Ascending aorta (tissue), 2 donors: ENCODE measurements around the gene SMIM13. TPM values are rescaled to one million over a fixed set of nuclear protein-coding genes. Genes with fewer than 3 reads are reported as not detected.

Experiments
- DNase-seq, 2 donors: peaks; one replicate each; pipeline ENCODE4 v3.0.0-alpha.2; 2019; ENCODE audit warnings: low spot score in 2 of 2
- H3K27ac ChIP-seq, 2 donors: fragments of 200-600 bp; sonication (generic); one replicate each; pipeline ENCODE4 v1.5.1; 2016 to 2017; ENCODE audit warnings: mild to moderate bottlenecking in 1 of 2
- H3K27me3 ChIP-seq: fragments of 200-600 bp; sonication (generic); one replicate; pipeline ENCODE4 v1.5.1; 2017
- H3K36me3 ChIP-seq, 2 donors: fragments of 200-600 bp; sonication (generic); one replicate each; pipeline ENCODE4 v1.5.1; 2016
- H3K4me1 ChIP-seq, 2 donors: fragments of 200-600 bp; sonication (generic); one replicate each; pipeline ENCODE4 v1.5.1; 2016 to 2017; ENCODE audit warnings: mild to moderate bottlenecking in 1 of 2
- H3K4me3 ChIP-seq, 2 donors: fragments of 200-600 bp; sonication (generic); one replicate each; pipeline ENCODE4 v1.5.1; 2016 to 2017; ENCODE audit warnings: mild to moderate bottlenecking in 1 of 2
- H3K9me3 ChIP-seq, 2 donors: fragments of 200-600 bp; sonication (generic); one replicate each; pipeline ENCODE4 v1.5.1; 2016
- intact Hi-C: fragments of 100-400 bp; cut with DNase I; formaldehyde crosslinking; loops from one replicate; pipeline ENCODE4 v1.15.1; 2023
- total RNA-seq: library from RNA; depleted of rRNA; stranded (reverse); fragments of >200 nt; gene quantifications from one replicate; pipeline ENCODE4 v1.1.0, GENCODE V29; 2016
- TF ChIP-seq, protein P1 (sequence below), 3 experiments: fragments of 200-600 bp in 2 of 3; fragments of 450-650 bp in 1 of 3; sonication (generic) in 2 of 3; IDR thresholded peaks; one replicate each; pipeline ENCODE4 v1.5.1; 2016 to 2019; ENCODE audit warnings: antibody characterized with exemption in 3 of 3, mild to moderate bottlenecking in 1 of 3, moderate library complexity in 1 of 3

SMIM13 gene
- total RNA-seq, 1 donor from 2014 or later = 2.3 TPM

GRCh38 chr6:11054722-11055121, 38.9 kb upstream of the SMIM13 start:
- DNase-seq = no peak
- TF ChIP-seq, protein P1, sequence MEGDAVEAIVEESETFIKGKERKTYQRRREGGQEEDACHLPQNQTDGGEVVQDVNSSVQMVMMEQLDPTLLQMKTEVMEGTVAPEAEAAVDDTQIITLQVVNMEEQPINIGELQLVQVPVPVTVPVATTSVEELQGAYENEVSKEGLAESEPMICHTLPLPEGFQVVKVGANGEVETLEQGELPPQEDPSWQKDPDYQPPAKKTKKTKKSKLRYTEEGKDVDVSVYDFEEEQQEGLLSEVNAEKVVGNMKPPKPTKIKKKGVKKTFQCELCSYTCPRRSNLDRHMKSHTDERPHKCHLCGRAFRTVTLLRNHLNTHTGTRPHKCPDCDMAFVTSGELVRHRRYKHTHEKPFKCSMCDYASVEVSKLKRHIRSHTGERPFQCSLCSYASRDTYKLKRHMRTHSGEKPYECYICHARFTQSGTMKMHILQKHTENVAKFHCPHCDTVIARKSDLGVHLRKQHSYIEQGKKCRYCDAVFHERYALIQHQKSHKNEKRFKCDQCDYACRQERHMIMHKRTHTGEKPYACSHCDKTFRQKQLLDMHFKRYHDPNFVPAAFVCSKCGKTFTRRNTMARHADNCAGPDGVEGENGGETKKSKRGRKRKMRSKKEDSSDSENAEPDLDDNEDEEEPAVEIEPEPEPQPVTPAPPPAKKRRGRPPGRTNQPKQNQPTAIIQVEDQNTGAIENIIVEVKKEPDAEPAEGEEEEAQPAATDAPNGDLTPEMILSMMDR (IDR thresholded peaks at IDR 0.05) = no peak
- no peaks in the 10 kb centered on the region for H3K4me1 ChIP-seq
- H3K36me3 ChIP-seq = no peaks in the 10 kb centered on the region
- H3K9me3 ChIP-seq = no peaks in the 10 kb centered on the region
- intact Hi-C loops = no loop called here
- no peak overlapping the region for H3K4me3 ChIP-seq
- H3K27ac ChIP-seq = no peak overlapping the region
- no peaks in the 10 kb centered on the region for H3K27me3 ChIP-seq

- no peak for DNase-seq
- intact Hi-C loops = no loop called here
- H3K36me3 ChIP-seq = no peaks in the 10 kb centered on the region
- TF ChIP-seq, protein P1 (IDR thresholded peaks at IDR 0.05) = no peak
- no peaks in the 10 kb centered on the region for H3K4me1 ChIP-seq
- H3K27ac ChIP-seq = no peak overlapping the region
- no peaks in the 10 kb centered on the region for H3K27me3 ChIP-seq
- H3K9me3 ChIP-seq = no peaks in the 10 kb centered on the region
- no peak overlapping the region for H3K4me3 ChIP-seq
These were observed 38.5 kb upstream of the SMIM13 start for GRCh38 chr6:11055127-11055627.

GRCh38 chr6:11056871-11057270, 36.8 kb upstream of the SMIM13 start:
- no peaks in the 10 kb centered on the region for H3K27me3 ChIP-seq
- no peaks in the 10 kb centered on the region for H3K4me1 ChIP-seq
- intact Hi-C loops = no loop called here
- H3K9me3 ChIP-seq = no peaks in the 10 kb centered on the region
- no peaks in the 10 kb centered on the region for H3K36me3 ChIP-seq
- no peak overlapping the region for H3K27ac ChIP-seq
- DNase-seq = no peak
- no peak overlapping the region for H3K4me3 ChIP-seq
- TF ChIP-seq, protein P1 (IDR thresholded peaks at IDR 0.05) = no peak

DNA sequence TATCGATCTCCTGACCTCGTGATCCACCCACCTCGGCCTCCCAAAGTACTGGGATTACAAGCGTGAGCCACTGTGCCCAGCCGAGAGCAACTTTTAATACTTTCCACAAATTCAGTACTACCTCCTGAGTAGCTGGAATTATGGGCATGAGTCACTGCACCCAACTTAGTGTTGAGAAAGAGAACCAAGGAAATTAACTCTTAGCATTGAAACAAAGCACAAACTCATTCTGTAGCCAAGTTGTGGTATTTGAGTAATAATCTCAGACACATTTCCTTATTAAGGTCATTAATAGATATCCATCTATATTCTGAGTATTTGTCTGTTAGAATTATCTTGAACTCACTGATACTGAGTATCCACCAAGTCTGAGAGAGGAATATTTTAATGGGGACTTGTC, 35.2 kb upstream of the SMIM13 start:
- DNase-seq = no peak
- Histone ChIP-seq H3K4me3 (no peak overlapping the region), H3K36me3 (no peaks in the 10 kb centered on the region), H3K27me3 (no peaks in the 10 kb centered on the region), H3K4me1 (no peaks in the 10 kb centered on the region), H3K27ac (no peak overlapping the region), H3K9me3 (no peaks in the 10 kb centered on the region)
- TF ChIP-seq, protein P1 (IDR thresholded peaks at IDR 0.05) = no peak
- intact Hi-C loops = no loop called here

GRCh38 chr6:11062083-11062482, 31.6 kb upstream of the SMIM13 start:
- Histone ChIP-seq H3K36me3 (no peaks in the 10 kb centered on the region), H3K9me3 (no peaks in the 10 kb centered on the region), H3K4me1 (no peaks in the 10 kb centered on the region), H3K4me3 (no peak overlapping the region), H3K27ac (no peak overlapping the region), H3K27me3 (no peaks in the 10 kb centered on the region)
- TF ChIP-seq, protein P1 (IDR thresholded peaks at IDR 0.05) = no peak
- intact Hi-C loops = no loop called here
- DNase-seq = no peak

- Histone ChIP-seq H3K4me1 (no peaks in the 10 kb centered on the region), H3K4me3 (no peak overlapping the region), H3K9me3 (no peaks in the 10 kb centered on the region), H3K36me3 (no peaks in the 10 kb centered on the region), H3K27me3 (no peaks in the 10 kb centered on the region), H3K27ac (no peak overlapping the region)
- intact Hi-C loops = no loop called here
- DNase-seq = no peak
- TF ChIP-seq, protein P1 (IDR thresholded peaks at IDR 0.05) = no peak
These were observed 30.9 kb upstream of the SMIM13 start for GRCh38 chr6:11062715-11063114.
